HG02642 (cell line): ENCODE results near the gene RAB19.
A peak's percentile ranks its signal among the peaks of the same experiment; 100 is the strongest.

Source experiments
- ATAC-seq: cut with Tn5 transposase; IDR thresholded peaks from one replicate; pipeline ENCODE4 v1.9.1; 2021; ENCODE audit warnings: mild to moderate bottlenecking; ENCODE audit not compliant: unreplicated experiment, poor library complexity

RAB19 gene

GRCh38 chr7:140403878-140404564 lies at the start of gene RAB19:
Gene RAB19, plus strand, starts transcription at chr7:140404058. Its CDS starts 3,589 bp downstream, at chr7:140407647.
- ATAC-seq: peak; percentile 56

DNA sequence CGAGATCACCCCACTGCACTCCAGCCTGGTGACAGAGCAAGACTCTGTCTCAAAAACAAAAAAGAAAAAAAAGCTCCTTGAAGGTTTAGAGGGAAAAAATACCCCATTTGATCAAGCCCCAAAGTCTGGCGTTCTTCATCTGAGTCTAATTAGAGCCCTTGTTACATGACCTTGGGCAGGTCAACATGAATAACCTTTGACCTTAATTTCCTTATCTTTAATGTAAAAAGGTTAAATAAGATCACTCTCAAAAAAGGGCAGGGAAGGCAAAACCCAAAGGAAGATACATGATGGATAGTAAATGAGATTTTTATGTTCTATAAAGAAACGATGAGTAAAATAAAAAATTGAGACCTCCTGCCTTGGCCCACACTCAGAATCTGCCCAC lies 45.8 kb upstream of the RAB19 start:
- ATAC-seq: no peak

DNA sequence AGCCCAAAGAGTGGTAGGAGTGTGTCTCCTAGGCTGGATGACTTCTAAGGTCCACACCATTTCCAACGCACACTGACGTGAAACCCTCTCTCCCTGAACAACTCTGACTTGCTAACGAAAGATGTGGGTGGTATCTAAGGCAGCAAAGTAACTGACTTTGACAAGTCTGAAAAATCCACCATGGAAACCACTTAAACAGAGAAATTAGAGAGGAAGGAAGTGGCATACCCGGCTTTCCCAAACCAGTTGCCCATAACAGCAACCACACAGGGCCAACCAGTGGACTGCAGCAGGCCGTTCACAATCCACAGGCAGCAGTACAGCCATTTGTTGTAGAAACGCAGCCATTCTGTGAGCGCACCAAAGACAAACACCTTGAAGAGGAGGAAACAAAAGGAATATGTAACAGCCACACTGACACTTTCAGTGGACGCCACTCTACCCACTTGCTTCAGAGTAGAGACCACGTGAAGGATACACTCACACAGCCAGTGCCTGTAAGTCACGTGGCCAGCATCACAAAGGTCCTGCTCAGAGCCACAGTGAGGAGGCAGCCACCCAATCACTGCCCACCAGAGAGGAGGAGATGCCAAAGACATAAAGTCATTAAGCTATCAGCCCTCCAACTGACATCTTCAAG lies 45.3 kb upstream of the RAB19 start:
- peak; percentile 29 for ATAC-seq

GRCh38 chr7:140360697-140361229 lies 43.1 kb upstream of the RAB19 start:
- ATAC-seq: no peak

- ATAC-seq: no peak
These were observed 39.0 kb upstream of the RAB19 start for GRCh38 chr7:140364819-140365218.

GRCh38 chr7:140367528-140367927 lies 36.3 kb upstream of the RAB19 start:
- no peak for ATAC-seq

DNA sequence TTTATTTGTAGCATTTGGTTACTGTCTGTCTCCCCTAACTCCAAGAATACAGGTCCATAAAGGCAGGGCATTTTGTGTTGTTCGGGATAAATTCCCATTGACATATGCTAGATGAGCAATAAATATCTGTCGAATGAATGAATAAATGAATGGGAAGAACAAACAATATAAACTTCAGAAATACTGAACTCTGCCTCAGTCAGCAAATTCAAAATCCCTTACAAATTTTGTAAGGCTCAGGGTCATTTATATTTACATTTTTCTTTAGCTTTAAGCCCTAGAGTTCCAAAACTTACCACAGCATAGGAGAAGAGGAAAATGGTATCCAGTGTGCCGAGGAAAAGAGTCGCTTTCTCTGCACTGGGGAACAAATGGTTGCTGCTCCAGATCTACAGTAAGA lies 34.6 kb upstream of the RAB19 start:
- no peak for ATAC-seq

- ATAC-seq: no peak
These were observed 28.5 kb upstream of the RAB19 start for GRCh38 chr7:140375323-140375722.

DNA sequence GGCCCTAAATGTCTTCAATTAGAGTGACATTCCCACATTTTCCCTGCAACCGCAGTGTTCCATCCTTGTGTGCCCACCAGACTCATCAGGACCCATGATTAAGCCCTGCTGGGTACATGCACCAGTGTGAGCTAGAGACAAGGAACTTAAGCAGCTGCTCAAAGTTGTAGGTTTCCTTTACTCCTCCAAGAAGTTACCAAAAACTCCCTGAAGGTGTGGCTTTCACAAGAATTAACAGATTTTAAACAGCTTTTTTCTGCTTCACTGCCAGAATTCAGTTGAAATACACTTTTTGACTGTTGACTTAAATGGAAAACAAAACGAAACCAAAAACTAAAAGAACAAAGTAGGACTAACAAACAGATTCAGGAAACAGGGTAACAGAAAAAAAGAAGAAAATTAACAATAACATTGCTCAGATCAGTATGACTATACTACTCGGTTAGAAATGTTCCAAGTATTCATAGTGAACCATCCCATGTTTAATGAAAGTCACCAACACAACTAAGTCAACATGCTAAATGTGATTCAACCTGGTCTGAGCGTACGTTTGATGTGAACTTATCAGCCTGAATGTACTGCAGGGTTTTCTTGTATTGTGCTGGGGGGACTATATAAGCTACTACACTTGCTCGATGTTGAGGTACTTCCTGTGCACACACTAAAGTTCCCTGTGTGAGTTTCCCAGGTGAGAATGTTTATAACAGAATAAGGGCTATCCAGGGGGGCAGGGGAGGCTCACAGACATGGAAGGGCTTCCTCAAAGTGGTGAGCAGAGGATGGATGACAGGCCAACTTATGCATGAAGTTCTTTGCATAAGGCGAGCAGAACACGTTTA lies 27.7 kb upstream of the RAB19 start:
- ATAC-seq: peak; percentile 46

- ATAC-seq: no peak
These were observed 19.7 kb upstream of the RAB19 start for GRCh38 chr7:140383954-140384713.

GRCh38 chr7:140384894-140385545 lies 18.8 kb upstream of the RAB19 start:
- no peak for ATAC-seq

DNA sequence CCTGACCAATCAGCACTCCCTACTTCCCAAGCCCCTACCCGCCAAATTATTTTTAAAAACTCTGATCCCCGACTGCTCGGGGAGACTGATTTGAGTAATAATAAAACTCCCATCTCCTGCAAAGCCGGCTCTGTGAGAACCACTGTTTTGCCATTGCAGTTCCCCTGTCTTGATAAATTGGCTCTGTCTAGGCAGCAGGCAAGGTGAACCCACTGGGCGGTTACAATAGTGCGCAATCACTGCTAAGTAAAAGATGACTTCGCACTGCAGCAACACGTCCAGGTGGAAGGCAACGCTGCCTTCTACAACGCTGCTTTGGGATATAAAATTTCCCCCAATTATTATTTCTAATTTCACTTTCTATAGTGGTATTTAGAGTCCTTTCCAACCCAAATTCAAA lies 14.4 kb upstream of the RAB19 start:
- no peak for ATAC-seq

DNA sequence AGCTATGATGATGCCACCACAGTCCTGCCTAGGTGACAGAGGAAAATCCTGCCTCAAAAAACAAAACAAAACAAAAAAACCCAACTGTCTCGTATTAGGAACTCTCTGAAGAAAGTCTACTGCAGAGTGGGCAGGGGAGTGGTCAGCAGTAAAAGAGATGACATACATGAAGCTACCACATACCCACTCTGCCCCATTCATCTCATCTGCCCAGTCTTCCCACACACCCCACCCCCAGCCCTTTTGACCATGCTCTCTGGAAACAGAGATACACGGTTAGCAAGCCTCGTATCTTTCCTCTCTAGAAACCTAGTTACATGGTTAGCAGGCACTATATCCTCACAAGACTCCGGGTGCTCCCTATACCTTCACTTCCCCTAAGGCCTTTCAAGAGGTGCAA lies 13.8 kb upstream of the RAB19 start:
- no peak for ATAC-seq

GRCh38 chr7:140390466-140391190 lies 13.2 kb upstream of the RAB19 start:
- ATAC-seq: peak; percentile 70

DNA sequence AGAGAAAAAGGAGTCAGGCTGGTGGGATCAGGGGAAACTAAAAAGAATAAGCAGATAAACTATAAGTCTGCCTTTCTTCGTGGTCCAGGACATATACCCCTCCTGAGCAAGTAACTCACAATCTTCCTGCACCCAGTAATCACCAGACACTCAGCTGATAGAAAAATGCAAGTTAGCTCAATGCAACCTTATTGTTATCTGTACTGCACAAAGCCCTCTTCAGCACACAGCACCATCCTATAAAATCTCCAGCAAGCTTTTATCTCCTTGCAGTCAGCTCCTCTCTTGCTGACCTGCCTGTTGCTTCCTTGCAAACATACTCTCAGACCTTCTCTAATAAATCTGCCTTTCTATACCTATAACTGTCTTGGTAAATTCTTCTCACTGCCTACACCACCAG lies 12.2 kb upstream of the RAB19 start:
- no peak for ATAC-seq

DNA sequence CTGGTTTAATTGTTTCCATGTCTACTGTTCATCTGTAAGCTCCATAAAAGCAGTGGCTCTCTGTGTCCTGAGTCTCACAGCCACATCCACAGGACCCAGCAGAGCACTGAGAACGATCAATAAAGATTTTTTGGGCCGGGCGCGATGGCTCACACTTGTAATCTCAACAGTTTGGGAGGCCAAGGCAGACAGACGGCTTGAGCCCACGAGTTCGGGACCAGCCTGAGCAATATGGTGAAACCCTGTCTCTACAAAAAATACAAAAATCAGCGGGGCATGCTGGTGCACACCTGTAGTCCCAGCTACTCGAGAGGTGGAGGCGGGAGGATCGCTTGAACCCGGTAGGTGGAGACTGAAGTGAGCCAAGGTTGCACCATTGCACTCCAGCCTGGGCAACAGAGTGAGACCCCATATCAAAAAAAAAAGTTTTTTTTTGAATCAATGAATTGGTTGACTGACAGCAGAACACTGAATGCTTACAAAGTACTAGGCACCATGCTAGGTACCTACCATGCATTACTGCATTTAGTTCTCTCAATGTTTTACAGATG lies 10.0 kb upstream of the RAB19 start:
- no peak for ATAC-seq

- ATAC-seq: peak; percentile 98
These were observed 5.8 kb upstream of the RAB19 start, which contains the start of gene SLC37A3 for GRCh38 chr7:140397784-140398750. Gene SLC37A3, minus strand, starts transcription at chr7:140398530. Its CDS starts 16,004 bp downstream, at chr7:140382526.

GRCh38 chr7:140398821-140399220 lies 5.0 kb upstream of the RAB19 start:
- ATAC-seq: no peak
